ENCODE measurements around the gene NUDT8.

DNA sequence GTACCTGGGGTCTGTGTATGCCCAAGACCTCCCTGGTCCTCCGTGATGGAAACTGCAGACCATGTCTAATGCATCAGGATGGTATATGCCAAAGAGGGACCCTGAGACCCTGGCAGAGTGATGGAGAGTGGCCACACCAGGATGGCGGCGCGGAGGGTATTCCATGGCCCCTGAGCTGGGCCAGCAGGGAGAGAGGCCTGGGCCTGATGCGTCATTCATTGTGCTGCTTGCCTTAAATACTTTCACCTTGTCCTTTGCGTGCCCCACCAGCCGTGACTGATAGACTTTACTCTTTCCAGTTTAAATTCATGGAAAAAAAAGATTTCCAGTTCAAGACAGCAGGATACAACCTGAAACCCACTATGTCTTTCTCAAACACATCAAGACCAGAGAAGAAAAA, 28.6 kb downstream of the NUDT8 start:
- no peak for TF ChIP-seq EP300 (IDR thresholded peaks at IDR 0.05)
- TF ChIP-seq, protein P1, sequence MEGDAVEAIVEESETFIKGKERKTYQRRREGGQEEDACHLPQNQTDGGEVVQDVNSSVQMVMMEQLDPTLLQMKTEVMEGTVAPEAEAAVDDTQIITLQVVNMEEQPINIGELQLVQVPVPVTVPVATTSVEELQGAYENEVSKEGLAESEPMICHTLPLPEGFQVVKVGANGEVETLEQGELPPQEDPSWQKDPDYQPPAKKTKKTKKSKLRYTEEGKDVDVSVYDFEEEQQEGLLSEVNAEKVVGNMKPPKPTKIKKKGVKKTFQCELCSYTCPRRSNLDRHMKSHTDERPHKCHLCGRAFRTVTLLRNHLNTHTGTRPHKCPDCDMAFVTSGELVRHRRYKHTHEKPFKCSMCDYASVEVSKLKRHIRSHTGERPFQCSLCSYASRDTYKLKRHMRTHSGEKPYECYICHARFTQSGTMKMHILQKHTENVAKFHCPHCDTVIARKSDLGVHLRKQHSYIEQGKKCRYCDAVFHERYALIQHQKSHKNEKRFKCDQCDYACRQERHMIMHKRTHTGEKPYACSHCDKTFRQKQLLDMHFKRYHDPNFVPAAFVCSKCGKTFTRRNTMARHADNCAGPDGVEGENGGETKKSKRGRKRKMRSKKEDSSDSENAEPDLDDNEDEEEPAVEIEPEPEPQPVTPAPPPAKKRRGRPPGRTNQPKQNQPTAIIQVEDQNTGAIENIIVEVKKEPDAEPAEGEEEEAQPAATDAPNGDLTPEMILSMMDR (IDR thresholded peaks at IDR 0.05), result no peak
